Mesothelial cell of epicardium (in vitro differentiated cells): ENCODE data around the gene ABCA7. TPM values are rescaled to one million over a fixed set of nuclear protein-coding genes. Genes with fewer than 3 reads are reported as not detected.

ENCODE experiments used
- DNase-seq, 2 experiments: peaks; one replicate each; pipeline ENCODE4 v3.0.0; 2021; ENCODE audit warnings: low spot score in 2 of 2; ENCODE audit not compliant: unreplicated experiment in 2 of 2
- H3K27ac Mint-ChIP-seq: 2 replicates; pipeline ENCODE4 v1.8.0; 2021; ENCODE audit warnings: mixed read lengths
- H3K27me3 Mint-ChIP-seq: 2 replicates; pipeline ENCODE4 v1.8.0; 2021; ENCODE audit warnings: low read depth, mixed read lengths
- H3K36me3 Mint-ChIP-seq: 2 replicates; pipeline ENCODE4 v1.8.0; 2021; ENCODE audit warnings: mixed read lengths
- H3K4me1 Mint-ChIP-seq: 2 replicates; pipeline ENCODE4 v1.8.0; 2021; ENCODE audit warnings: mixed read lengths
- H3K4me3 Mint-ChIP-seq: 2 replicates; pipeline ENCODE4 v1.8.0; 2021; ENCODE audit warnings: mild to moderate bottlenecking, moderate library complexity, mixed read lengths
- H3K9me3 Mint-ChIP-seq: 2 replicates; pipeline ENCODE4 v1.8.0; 2021; ENCODE audit warnings: mixed read lengths
- CTCF ChIP-seq: fragments of 200-600 bp; sonication (generic); IDR thresholded peaks from one replicate; pipeline ENCODE4 v1.5.0; 2021; ENCODE audit warnings: antibody characterized with exemption; ENCODE audit not compliant: unreplicated experiment
- total RNA-seq: library from RNA; stranded (reverse); gene quantifications from 3 replicates; pipeline ENCODE4 v1.2.1, GENCODE V29; 2021

ABCA7 gene
- total RNA-seq, 1 donor from 2014 or later, result 22.5 TPM

GRCh38 chr19:1013218-1013617 lies 26.7 kb upstream of the ABCA7 start:
- H3K4me1 Mint-ChIP-seq, result peaks cover 16% of the 10 kb centered on the region
- H3K4me3 Mint-ChIP-seq, result no peak overlapping the region
- no peak for DNase-seq
- peaks cover 2% of the 10 kb centered on the region for H3K36me3 Mint-ChIP-seq
- H3K27me3 Mint-ChIP-seq, result no peaks in the 10 kb centered on the region
- H3K27ac Mint-ChIP-seq, result no peak overlapping the region
- no peak for TF ChIP-seq CTCF
- H3K9me3 Mint-ChIP-seq, result no peaks in the 10 kb centered on the region

GRCh38 chr19:1014161-1015060 lies 25.5 kb upstream of the ABCA7 start:
- no peak overlapping the region for H3K4me3 Mint-ChIP-seq
- H3K27me3 Mint-ChIP-seq, result no peaks in the 10 kb centered on the region
- H3K36me3 Mint-ChIP-seq, result peaks cover 2% of the 10 kb centered on the region
- H3K4me1 Mint-ChIP-seq, result peaks cover 24% of the 10 kb centered on the region
- no peak for DNase-seq
- TF ChIP-seq CTCF, result no peak
- H3K27ac Mint-ChIP-seq, result no peak overlapping the region
- no peaks in the 10 kb centered on the region for H3K9me3 Mint-ChIP-seq

- no peaks in the 10 kb centered on the region for H3K9me3 Mint-ChIP-seq
- no peak overlapping the region for H3K27ac Mint-ChIP-seq
- H3K4me3 Mint-ChIP-seq, result no peak overlapping the region
- no peak for DNase-seq
- peaks cover 2% of the 10 kb centered on the region for H3K36me3 Mint-ChIP-seq
- TF ChIP-seq CTCF, result no peak
- H3K27me3 Mint-ChIP-seq, result no peaks in the 10 kb centered on the region
- H3K4me1 Mint-ChIP-seq, result peaks cover 27% of the 10 kb centered on the region
These were observed 24.7 kb upstream of the ABCA7 start for GRCh38 chr19:1015061-1015781.

GRCh38 chr19:1015782-1016646 lies 23.9 kb upstream of the ABCA7 start:
- no peak for TF ChIP-seq CTCF
- H3K27me3 Mint-ChIP-seq, result no peaks in the 10 kb centered on the region

GRCh38 chr19:1016647-1017114 lies 23.2 kb upstream of the ABCA7 start:
- H3K27me3 Mint-ChIP-seq, result peaks cover 2% of the 10 kb centered on the region
- TF ChIP-seq CTCF, result no peak
- H3K4me3 Mint-ChIP-seq, result peak overlapping the region; percentile 17
- H3K4me1 Mint-ChIP-seq, result peaks cover 27% of the 10 kb centered on the region
- H3K36me3 Mint-ChIP-seq, result peaks cover 2% of the 10 kb centered on the region
- no peak for DNase-seq
- H3K9me3 Mint-ChIP-seq, result no peaks in the 10 kb centered on the region
- H3K27ac Mint-ChIP-seq, result peak overlapping the region; percentile 60

More at GRCh38 chr19:1015782-1016646, 23.9 kb upstream of the ABCA7 start:
- DNase-seq, result no peak
- Mint-ChIP-seq H3K4me3 (no peak overlapping the region), H3K27ac (no peak overlapping the region), H3K36me3 (peaks cover 2% of the 10 kb centered on the region), H3K9me3 (no peaks in the 10 kb centered on the region), H3K4me1 (peaks cover 27% of the 10 kb centered on the region)
